Peyer's patch (tissue), 4 donors: Measurements from ENCODE around the gene CORO1C. TPM values are rescaled to one million over a fixed set of nuclear protein-coding genes. Genes with fewer than 3 reads are reported as not detected.

Experiments used
- DNase-seq, 3 donors: peaks; one replicate each; pipeline ENCODE4 v3.0.0-alpha.2; 2017 to 2019
- H3K27ac ChIP-seq, 4 donors: fragments of 200-600 bp; sonication (generic); one replicate each; pipeline ENCODE4 v1.5.1; 2016 to 2019
- H3K27me3 ChIP-seq, 2 donors: fragments of 200-600 bp; sonication (generic); one replicate each; pipeline ENCODE4 v1.5.1; 2019
- H3K36me3 ChIP-seq, 3 donors: fragments of 200-600 bp; sonication (generic); one replicate each; pipeline ENCODE4 v1.5.1; 2016 to 2019
- H3K4me1 ChIP-seq, 4 donors: fragments of 200-600 bp; sonication (generic); one replicate each; pipeline ENCODE4 v1.5.1; 2016 to 2019
- H3K4me3 ChIP-seq, 4 donors: fragments of 200-600 bp; sonication (generic); 1 replicate in 3 of 4; 2 replicates in 1 of 4; pipeline ENCODE4 v1.5.1; 2016 to 2019; ENCODE audit warnings: mild to moderate bottlenecking in 1 of 4
- H3K9me3 ChIP-seq, 4 donors: fragments of 200-600 bp; sonication (generic); one replicate each; pipeline ENCODE4 v1.5.1; 2016 to 2019; ENCODE audit warnings: mild to moderate bottlenecking in 1 of 4
- POLR2A ChIP-seq, 2 donors: fragments of 450-650 bp; IDR thresholded peaks; one replicate each; pipeline ENCODE4 v1.5.1; 2017; ENCODE audit warnings: antibody characterized with exemption in 2 of 2, mild to moderate bottlenecking in 2 of 2, moderate library complexity in 2 of 2
- total RNA-seq, 4 donors: library from RNA; depleted of rRNA; stranded (reverse); fragments of >200 nt; gene quantifications; one replicate each; pipeline ENCODE4 v1.1.0, GENCODE V29; 2016
- TF ChIP-seq, protein P1 (sequence below), 6 experiments: fragments of 450-650 bp in 4 of 6; fragments of 200-600 bp in 2 of 6; sonication (generic) in 1 of 6; IDR thresholded peaks; one replicate each; pipeline ENCODE4 v1.5.1; 2017 to 2019; ENCODE audit warnings: antibody characterized with exemption in 6 of 6, mild to moderate bottlenecking in 3 of 6, moderate library complexity in 1 of 6

Gene CORO1C
- total RNA-seq, 4 donors from 2014 or later, result 76.3 to 144 (median 87.4) TPM

DNA sequence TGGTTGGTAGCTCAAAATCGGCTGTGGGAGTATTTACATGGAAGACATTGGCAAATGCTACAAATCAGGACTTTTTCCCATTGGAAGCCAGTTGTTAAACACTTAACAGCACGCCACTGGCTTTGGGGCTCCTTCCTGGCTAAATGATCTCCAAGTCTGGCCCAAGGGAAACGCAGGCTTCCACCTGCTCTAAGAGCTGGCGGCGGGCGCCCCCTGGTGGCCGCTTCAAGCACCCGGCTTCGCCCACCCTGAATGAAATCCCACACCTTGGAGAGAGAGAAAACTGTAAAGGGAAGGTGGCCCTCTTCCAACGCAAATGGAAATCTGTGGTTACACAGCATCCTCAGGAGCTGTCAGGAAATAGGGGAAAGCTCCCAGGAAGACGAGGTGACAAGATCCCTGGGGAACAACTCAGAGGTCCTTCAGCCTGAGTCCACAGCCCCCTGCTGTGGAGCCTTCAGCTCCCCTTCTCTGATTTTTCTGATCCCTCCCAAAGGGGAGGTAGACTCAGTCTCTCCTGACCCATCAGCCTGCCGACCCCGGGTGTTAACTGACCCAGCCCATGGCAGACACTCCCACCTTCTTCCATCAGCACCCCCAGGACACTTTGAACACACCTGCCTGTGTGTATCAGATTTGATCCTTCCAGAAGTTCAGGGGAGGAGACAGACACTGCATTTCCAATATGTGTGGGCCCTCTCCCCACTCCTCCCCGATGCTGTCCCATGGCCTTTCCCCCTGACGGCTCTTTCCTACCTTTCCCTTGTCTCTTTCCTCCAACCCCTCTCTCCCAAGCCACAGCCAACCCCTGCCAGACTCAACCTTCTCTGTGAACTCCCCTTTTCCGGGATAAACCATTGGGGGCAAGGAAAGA lies 113.0 kb downstream of the CORO1C start:
- Histone ChIP-seq H3K27me3 (no peaks in the 10 kb centered on the region), H3K27ac (peak overlapping the region in 1 of 4 donors; percentile 73), H3K4me1 (peaks cover 0 to 17% (median 12%) of the 10 kb centered on the region in 4 donors), H3K9me3 (no peaks in the 10 kb centered on the region), H3K4me3 (no peak overlapping the region), H3K36me3 (no peaks in the 10 kb centered on the region)
- peak; percentile 75 to 91 (median 81) for DNase-seq
- no peak for TF ChIP-seq POLR2A (IDR thresholded peaks at IDR 0.05)
- TF ChIP-seq, protein P1, sequence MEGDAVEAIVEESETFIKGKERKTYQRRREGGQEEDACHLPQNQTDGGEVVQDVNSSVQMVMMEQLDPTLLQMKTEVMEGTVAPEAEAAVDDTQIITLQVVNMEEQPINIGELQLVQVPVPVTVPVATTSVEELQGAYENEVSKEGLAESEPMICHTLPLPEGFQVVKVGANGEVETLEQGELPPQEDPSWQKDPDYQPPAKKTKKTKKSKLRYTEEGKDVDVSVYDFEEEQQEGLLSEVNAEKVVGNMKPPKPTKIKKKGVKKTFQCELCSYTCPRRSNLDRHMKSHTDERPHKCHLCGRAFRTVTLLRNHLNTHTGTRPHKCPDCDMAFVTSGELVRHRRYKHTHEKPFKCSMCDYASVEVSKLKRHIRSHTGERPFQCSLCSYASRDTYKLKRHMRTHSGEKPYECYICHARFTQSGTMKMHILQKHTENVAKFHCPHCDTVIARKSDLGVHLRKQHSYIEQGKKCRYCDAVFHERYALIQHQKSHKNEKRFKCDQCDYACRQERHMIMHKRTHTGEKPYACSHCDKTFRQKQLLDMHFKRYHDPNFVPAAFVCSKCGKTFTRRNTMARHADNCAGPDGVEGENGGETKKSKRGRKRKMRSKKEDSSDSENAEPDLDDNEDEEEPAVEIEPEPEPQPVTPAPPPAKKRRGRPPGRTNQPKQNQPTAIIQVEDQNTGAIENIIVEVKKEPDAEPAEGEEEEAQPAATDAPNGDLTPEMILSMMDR (IDR thresholded peaks at IDR 0.05), result peak; percentile 86 to 98 (median 90)

DNA sequence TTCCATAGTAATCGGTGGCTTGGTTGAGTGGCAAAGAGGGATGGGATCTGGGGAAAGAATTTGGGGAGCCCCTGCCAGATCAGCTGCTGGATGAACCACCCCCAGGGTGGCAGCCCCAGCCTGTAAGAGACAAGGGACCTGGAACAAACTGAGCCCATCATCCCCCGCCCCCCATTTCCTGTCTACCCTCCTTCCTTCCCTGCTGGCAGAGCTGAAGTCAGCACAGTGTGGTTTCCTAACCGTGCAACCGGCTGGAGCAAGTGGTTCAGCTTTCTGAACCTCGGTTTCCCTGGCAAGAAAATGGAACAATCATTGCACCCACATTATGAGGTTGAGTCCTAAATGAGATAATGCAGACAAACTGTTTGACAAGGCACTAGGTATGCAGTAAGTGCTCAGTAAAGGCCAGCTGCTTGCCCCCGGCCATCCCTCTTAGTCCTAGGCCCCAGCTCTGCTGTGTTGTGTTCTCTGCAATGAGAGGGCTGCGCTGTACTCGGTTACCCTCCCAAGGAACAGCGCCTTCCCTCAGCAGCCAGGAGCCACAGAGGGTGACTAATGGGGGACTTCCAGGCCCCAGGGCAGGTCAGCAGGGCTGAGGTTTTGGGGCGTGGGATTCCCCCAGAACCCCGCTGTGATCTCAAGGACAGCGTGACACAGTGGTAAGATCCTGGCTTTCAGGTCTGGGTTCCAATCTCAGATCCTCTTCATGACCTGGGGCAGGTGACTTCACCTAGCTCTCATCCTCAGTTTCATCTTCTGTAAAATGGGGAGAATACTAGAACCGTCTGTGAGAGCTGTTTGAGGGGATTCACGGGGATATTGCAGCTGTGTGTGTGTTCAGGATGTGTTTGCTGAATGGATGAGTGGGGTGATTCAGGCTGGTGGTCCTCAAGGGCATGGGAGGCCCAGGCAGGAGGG lies 114.1 kb downstream of the CORO1C start:
- Histone ChIP-seq H3K27ac (peak overlapping the region in 3 of 4 donors; percentile 16 to 73 (median 55)), H3K4me1 (peaks cover 0 to 17% (median 12%) of the 10 kb centered on the region in 4 donors), H3K9me3 (no peaks in the 10 kb centered on the region), H3K36me3 (no peaks in the 10 kb centered on the region), H3K4me3 (peak overlapping the region in 1 of 4 donors; percentile 0), H3K27me3 (no peaks in the 10 kb centered on the region)
- no peak for TF ChIP-seq POLR2A (IDR thresholded peaks at IDR 0.05)
- TF ChIP-seq, protein P1 (IDR thresholded peaks at IDR 0.05), result no peak
- DNase-seq, result peak in 2 of 3 donors; percentile 71 to 73

DNA sequence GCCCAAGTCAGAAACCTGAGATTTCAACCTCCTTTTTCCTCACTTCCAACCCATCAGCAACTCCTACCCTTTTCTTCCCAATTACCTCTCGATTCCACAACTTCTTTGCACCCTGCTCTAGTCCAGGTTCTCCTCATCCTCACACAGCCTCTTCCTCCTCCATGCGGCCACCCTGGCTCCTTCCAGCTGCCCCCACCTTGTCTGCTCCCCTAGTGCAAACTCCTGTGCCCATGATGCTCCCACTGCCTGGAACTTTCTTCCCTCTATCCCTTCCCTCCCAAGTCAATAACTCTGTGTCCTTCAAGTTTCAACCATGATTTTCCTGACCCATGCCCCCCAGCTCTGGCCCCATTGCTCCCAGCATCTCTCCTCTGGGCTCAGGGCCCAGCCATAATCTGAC lies 115.0 kb downstream of the CORO1C start:
- no peaks in the 10 kb centered on the region for H3K9me3 ChIP-seq
- DNase-seq, result no peak
- TF ChIP-seq, protein P1 (IDR thresholded peaks at IDR 0.05), result no peak
- no peak for TF ChIP-seq POLR2A (IDR thresholded peaks at IDR 0.05)
- peak overlapping the region in 1 of 4 donors; percentile 73 for H3K27ac ChIP-seq
- H3K27me3 ChIP-seq, result no peaks in the 10 kb centered on the region
- no peaks in the 10 kb centered on the region for H3K36me3 ChIP-seq
- peaks cover 0 to 17% (median 12%) of the 10 kb centered on the region in 4 donors for H3K4me1 ChIP-seq
- no peak overlapping the region for H3K4me3 ChIP-seq

DNA sequence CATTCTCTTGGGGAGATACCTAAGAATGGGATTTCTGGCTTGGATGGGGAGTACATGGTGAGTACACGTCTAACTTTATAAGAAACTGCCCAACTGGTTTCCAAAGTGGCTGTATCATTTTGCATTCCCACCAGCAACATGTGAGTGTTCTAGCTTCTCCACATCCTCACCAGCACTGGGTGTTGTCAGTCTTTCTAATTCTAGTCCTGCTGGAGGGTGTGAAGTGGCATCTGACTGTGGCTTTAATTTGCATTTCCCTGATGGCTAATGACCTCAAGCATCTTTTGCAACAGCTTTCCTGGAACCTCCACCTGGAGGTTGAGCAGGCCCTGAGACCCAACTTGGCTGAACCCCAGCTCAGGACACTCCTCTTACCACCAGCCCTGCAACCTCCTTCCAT lies 115.4 kb downstream of the CORO1C start:
- no peak for DNase-seq
- Histone ChIP-seq H3K4me3 (no peak overlapping the region), H3K4me1 (peaks cover 0 to 17% (median 12%) of the 10 kb centered on the region in 4 donors), H3K36me3 (no peaks in the 10 kb centered on the region), H3K27ac (peak overlapping the region in 1 of 4 donors; percentile 3), H3K9me3 (no peaks in the 10 kb centered on the region), H3K27me3 (no peaks in the 10 kb centered on the region)
- no peak for TF ChIP-seq POLR2A (IDR thresholded peaks at IDR 0.05)
- TF ChIP-seq, protein P1 (IDR thresholded peaks at IDR 0.05), result no peak

DNA sequence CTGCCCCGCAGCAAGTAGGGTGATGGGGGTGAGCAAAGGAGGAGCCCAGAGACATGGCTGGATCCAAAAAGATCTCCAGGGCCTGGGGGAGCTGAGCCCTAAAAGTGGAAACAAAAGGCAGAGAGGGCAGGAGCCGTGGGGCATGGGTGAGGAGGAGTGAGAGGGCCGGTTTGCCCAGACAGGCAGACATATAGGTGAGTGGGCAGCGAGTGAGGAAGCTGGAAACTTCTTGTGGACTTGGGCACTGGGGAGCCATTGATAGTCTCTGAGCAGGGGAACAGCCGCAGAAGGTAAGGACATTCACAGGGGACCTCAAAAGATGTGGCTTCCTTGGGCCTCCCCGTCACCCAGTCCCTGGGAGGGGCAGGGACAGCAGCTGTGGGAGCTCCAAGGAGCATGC lies 116.7 kb downstream of the CORO1C start:
- Histone ChIP-seq H3K4me3 (no peak overlapping the region), H3K27me3 (no peaks in the 10 kb centered on the region), H3K4me1 (peaks cover 0 to 17% (median 12%) of the 10 kb centered on the region in 4 donors), H3K9me3 (no peaks in the 10 kb centered on the region), H3K27ac (no peak overlapping the region), H3K36me3 (no peaks in the 10 kb centered on the region)
- no peak for DNase-seq
- TF ChIP-seq POLR2A (IDR thresholded peaks at IDR 0.05), result no peak
- TF ChIP-seq, protein P1 (IDR thresholded peaks at IDR 0.05), result no peak
